HG02610 (cell line): Measurements from ENCODE around the gene MORF4L2.

ENCODE experiments used
- ATAC-seq: cut with Tn5 transposase; IDR thresholded peaks from one replicate; pipeline ENCODE4 v1.9.1; 2021; ENCODE audit warnings: mild to moderate bottlenecking, moderate library complexity; ENCODE audit not compliant: unreplicated experiment

MORF4L2 gene

DNA sequence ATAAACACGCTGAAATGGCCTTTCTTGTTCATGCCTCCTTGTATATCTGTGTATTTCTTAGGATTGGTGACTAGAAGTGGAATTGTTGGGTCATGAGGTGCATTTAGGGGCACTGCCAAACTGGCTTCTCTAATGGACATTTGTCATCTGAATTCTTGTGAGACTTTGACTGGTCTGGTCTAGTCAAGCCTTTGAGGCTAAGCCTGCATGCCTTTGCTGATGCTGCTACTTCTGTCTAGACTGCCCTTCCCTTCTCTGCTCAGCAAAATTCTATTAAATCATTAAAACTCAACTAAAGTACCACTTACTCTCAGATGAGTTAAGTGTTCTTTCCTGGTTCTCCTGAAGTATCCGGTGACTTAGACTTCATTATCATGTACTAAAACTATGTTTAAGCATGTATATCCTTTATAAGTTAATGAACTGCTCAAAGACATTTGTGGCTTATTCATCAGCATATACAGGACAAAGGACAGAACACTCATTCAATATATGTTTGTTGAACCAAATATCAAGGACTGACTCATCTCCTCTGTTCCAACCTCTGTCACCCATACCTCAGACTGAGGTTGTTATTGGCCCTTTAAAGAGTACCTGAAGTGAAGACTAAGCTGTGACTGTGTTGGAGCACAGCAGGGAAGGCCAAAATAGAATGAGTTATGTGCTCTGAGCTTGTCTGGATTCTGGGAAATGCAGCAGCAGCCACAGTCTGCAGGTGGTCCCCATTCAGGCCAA, 48.7 kb downstream of the MORF4L2 start:
- ATAC-seq: no peak

DNA sequence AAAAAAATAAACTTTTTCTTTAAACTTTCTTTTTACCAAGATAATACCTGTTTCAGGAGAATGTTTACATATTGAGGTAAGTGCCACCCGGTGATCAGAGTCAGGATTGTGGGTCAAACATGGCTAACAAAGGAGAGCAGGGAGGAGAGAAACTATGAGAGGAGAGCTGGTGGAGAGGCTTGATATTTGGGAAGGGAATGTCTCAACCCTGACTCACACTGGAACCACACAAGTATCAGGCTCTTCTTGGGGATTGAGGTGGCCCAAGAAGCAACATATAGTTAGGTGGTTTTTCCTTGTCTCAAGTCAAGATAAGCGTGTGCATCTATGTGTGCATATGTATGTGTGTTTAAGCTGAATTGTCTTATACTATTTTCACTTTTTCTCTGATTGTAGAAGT, 51.1 kb downstream of the MORF4L2 start:
- ATAC-seq: no peak

DNA sequence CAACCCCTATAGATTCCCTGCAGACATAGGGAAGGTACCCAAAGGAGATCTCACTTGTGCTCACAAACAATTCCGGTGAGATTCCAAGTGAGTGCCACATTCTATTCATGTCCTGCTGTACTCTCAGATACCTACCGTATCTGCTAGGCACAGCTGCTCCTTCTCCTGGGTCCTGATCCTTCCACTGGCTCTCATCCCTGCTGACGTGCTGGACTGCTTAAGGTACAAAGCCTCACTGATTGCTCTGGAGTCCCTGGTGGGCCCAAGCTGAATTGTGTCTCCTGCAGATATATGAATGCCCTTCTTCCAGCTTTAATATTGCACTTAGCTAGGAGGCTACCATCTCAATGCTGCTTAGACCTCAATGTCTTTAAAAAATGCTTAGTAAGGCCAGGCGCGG, 55.4 kb downstream of the MORF4L2 start:
- no peak for ATAC-seq

DNA sequence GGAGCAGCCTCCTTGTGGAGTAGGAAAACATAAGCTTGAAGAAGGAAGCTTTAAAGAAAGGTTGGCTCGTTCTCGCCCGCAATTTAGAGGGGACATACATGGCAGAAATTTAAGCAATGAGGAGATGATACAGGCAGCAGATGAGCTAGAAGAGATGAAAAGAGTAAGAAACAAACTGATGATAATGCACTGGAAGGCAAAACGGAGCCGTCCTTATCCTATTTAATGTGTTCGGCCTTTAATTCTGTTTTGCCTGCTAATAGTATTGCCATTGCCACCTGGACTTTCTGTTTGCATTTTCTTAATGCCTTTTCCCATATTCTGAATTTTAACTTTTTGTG, 56.4 kb downstream of the MORF4L2 start:
- no peak for ATAC-seq

DNA sequence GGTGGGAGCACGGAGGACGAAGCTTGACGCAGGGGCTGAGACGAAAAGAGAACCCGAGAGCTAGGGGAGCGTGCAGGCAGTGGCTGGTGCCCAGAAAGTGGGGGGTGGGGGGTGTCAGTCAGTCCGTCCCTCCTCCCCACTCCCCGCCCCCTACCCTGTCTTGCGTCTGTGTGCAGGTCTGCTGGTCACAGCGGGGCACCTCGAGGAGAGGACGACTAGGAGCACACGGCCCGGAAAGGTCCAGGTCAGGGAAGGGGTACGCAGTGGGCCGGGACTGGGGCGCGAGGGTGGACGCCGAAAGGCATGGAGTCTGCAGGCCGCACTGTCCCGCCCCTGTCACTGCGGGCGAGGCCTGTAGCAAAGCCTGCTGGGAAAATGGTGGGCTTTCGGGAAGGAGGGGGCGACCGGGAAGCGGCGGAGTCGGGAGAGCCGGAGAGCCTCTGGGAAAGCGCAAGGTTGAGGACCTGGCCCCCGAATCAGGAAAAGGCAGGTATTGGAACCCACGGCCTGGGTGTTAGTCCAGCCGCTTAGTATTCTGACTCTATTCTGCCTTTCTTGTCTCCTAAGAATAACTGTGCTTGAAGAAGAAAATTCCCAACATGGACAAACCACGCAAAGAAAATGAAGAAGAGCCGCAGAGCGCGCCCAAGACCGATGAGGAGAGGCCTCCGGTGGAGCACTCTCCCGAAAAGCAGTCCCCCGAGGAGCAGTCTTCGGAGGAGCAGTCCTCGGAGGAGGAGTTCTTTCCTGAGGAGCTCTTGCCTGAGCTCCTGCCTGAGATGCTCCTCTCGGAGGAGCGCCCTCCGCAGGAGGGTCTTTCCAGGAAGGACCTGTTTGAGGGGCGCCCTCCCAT, 57.0 kb downstream of the MORF4L2 start:
- peak; percentile 31 for ATAC-seq

GRCh38 chrX:103628386-103629317, 57.8 kb downstream of the MORF4L2 start, which contains the start of gene TCEAL1:
Gene TCEAL1 (plus strand): TSS chrX:103628975. CDS start chrX:103629917, 942 bp downstream.
- ATAC-seq: peak; percentile 68

DNA sequence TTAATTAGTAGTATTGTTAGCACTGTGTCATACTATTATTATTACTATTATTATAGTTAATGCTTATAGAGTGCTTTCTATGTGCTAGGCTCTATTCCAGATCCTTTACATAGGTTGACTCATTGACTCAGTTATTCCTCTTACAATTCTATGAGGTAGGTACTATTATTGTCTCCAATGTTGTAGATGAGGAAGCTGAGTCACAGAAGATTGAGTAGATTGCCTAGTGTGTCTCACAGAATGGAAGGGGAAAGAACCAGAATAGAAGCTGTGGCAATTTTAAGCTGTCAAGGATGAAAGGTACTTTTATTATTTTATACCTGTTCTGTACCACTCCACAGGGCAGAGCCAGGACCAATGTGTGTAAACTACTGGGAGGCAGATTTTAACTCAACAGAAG, 59.6 kb downstream of the MORF4L2 start:
- ATAC-seq: no peak
